A549 (cell line): ENCODE results near the gene C2orf78. TPM values are rescaled to one million over a fixed set of nuclear protein-coding genes. Genes with fewer than 3 reads are reported as not detected.

Experiments used
- ATAC-seq, 2 experiments: fragments of 200-7000 bp in 1 of 2; fragments of >200 bp in 1 of 2; cut with Nextera tagmentation in 1 of 2; cut with Tn5 transposase in 1 of 2; 3 replicates each; pipeline versions ENCODE4 v1.8.0 to v1.9.1; 2018 to 2020; ENCODE audit warnings: mild to moderate bottlenecking in 1 of 2, moderate library complexity in 1 of 2
- CTCF ChIA-PET: fragments of 300-600 bp; sonication (Branson Sonifier 250); formaldehyde crosslinking; extraction: SDS; loops from one replicate; lab custom pipeline; 2021; ENCODE audit warnings: antibody characterized with exemption, inconsistent platforms; lab: Yijun Ruan, JAX
- POLR2A ChIA-PET: fragments of 350-600 bp; formaldehyde crosslinking; extraction: SDS; loops from one replicate; lab custom pipeline; 2021; ENCODE audit warnings: antibody characterized with exemption, inconsistent platforms; lab: Yijun Ruan, JAX
- DNase-seq, 2 experiments: peaks; one replicate each; pipeline versions ENCODE4 v3.0.0 to v3.0.0-alpha.2; 2011 to 2016; ENCODE audit warnings: low read depth in 1 of 2, low spot score in 1 of 2
- FAIRE-seq: peaks from 2 replicates; lab custom pipeline; 2011; peaks lifted over from hg19 to GRCh38; lab: Jason Lieb, UNC
- H3K27ac ChIP-seq, 2 experiments: fragments of >200 bp; sonication (Bioruptor Twin); formaldehyde crosslinking; 3 replicates each; pipeline ENCODE4 v1.5.1; 2016 to 2017
- H3K4me1 ChIP-seq: fragments of >200 bp; sonication (Bioruptor Twin); formaldehyde crosslinking; 3 replicates; pipeline ENCODE4 v1.6.1; 2016
- H3K4me2 ChIP-seq: fragments of >200 bp; sonication (Bioruptor Twin); formaldehyde crosslinking; 3 replicates; pipeline ENCODE4 v1.6.1; 2016
- H3K4me3 ChIP-seq: fragments of >200 bp; sonication (Bioruptor Twin); formaldehyde crosslinking; 3 replicates; pipeline ENCODE4 v1.5.1; 2016
- H3K9me3 ChIP-seq: fragments of >200 bp; sonication (Bioruptor Twin); formaldehyde crosslinking; 3 replicates; pipeline ENCODE4 v1.6.1; 2016
- ATOH8 ChIP-seq: fragments of 250-450 bp; sonication (Bioruptor Pico); IDR thresholded peaks from 2 replicates; pipeline ENCODE4 v1.5.0; 2020; ENCODE audit warnings: low read depth, mild to moderate bottlenecking, moderate library complexity
- CBX2 ChIP-seq: fragments of 200-600 bp; sonication (generic); IDR thresholded peaks from 2 replicates; pipeline ENCODE4 v1.6.1; 2016; ENCODE audit warnings: low read depth, mild to moderate bottlenecking, borderline replicate concordance
- CHD2 ChIP-seq: fragments of 150-350 bp; IDR thresholded peaks from 2 replicates; pipeline ENCODE4 v1.6.1; 2014; ENCODE audit warnings: low read length; ENCODE audit not compliant: partially characterized antibody
- E2F6 ChIP-seq: IDR thresholded peaks from 2 replicates; pipeline ENCODE4 v1.6.1; 2012; ENCODE audit warnings: low read depth, borderline replicate concordance
- ESRRA ChIP-seq: fragments of 150-350 bp; IDR thresholded peaks from 2 replicates; pipeline ENCODE4 v1.6.1; 2014; ENCODE audit warnings: mild to moderate bottlenecking, low read length, borderline replicate concordance
- FOSB ChIP-seq: fragments of 250-450 bp; sonication (Bioruptor Pico); IDR thresholded peaks from 2 replicates; pipeline ENCODE4 v1.5.0; 2020; ENCODE audit warnings: mild to moderate bottlenecking, moderate library complexity
- FOSL2 ChIP-seq, 2 experiments: fragments of 450-650 bp in 1 of 2; fragments of >200 bp in 1 of 2; sonication (Bioruptor Twin) in 1 of 2; formaldehyde crosslinking; IDR thresholded peaks; 2 replicates each; pipeline versions ENCODE4 v1.5.0 to v1.6.1; 2016 to 2020; ENCODE audit warnings: mild to moderate bottlenecking in 1 of 2, moderate library complexity in 1 of 2
- FOXS1 ChIP-seq: fragments of 250-450 bp; sonication (Bioruptor Pico); IDR thresholded peaks from 2 replicates; pipeline ENCODE4 v1.5.0; 2020; ENCODE audit warnings: mild to moderate bottlenecking, moderate library complexity
- HEYL ChIP-seq: fragments of 250-450 bp; sonication (Bioruptor Pico); IDR thresholded peaks from 2 replicates; pipeline ENCODE4 v1.8.0; 2021; ENCODE audit warnings: mild to moderate bottlenecking, moderate library complexity
- HOXB5 ChIP-seq: fragments of 250-450 bp; sonication (Bioruptor Pico); IDR thresholded peaks from 2 replicates; pipeline ENCODE4 v1.5.0; 2020; ENCODE audit warnings: mild to moderate bottlenecking, moderate library complexity
- KDM1A ChIP-seq: fragments of 200-600 bp; sonication (generic); IDR thresholded peaks from 2 replicates; pipeline ENCODE4 v1.6.1; 2016; ENCODE audit warnings: low read depth, mild to moderate bottlenecking
- MAZ ChIP-seq: fragments of 150-350 bp; IDR thresholded peaks from 2 replicates; pipeline ENCODE4 v1.6.1; 2014; ENCODE audit warnings: antibody characterized with exemption, low read depth, low read length, borderline replicate concordance
- NFE2L2 ChIP-seq: fragments of 150-350 bp; conservative IDR thresholded peaks from 2 replicates; pipeline ENCODE4 v1.6.1; 2014; ENCODE audit warnings: low read length
- NR3C1 ChIP-seq: fragments of >200 bp; sonication (Bioruptor Twin); formaldehyde crosslinking; IDR thresholded peaks from 3 replicates; pipeline ENCODE4 v1.6.1; 2017
- POLR2AphosphoS2 ChIP-seq: conservative IDR thresholded peaks from 2 replicates; pipeline ENCODE4 v1.6.1; 2012; ENCODE audit warnings: low read length, improper control_type of control experiment, inconsistent platforms
- RARB ChIP-seq: fragments of 250-450 bp; sonication (Bioruptor Pico); IDR thresholded peaks from 2 replicates; pipeline ENCODE4 v1.8.0; 2021; ENCODE audit warnings: mild to moderate bottlenecking, moderate library complexity
- USF2 ChIP-seq: fragments of 450-650 bp; IDR thresholded peaks from 2 replicates; pipeline ENCODE4 v1.6.1; 2014; ENCODE audit warnings: antibody characterized with exemption
- ZC3H11A ChIP-seq: fragments of 450-650 bp; IDR thresholded peaks from 2 replicates; pipeline ENCODE4 v1.6.1; 2014; ENCODE audit warnings: antibody characterized with exemption, mild to moderate bottlenecking
- ZFP36 ChIP-seq: fragments of 450-650 bp; IDR thresholded peaks from 2 replicates; pipeline ENCODE4 v1.6.1; 2014; ENCODE audit warnings: borderline replicate concordance; ENCODE audit not compliant: partially characterized antibody
- WGBS: methylation state at CpG from one replicate; pipeline ENCODE4 v1.1.6; 2017; ENCODE audit errors: missing lambda C conversion rate; 5-methylcytosine and 5-hydroxymethylcytosine counted together
- polyA plus RNA-seq, 4 experiments: library from polyadenylated mRNA; depleted of rRNA in 3 of 4; stranded (reverse); fragments of >200 nt; fragmentation: RNase III in 1 of 4; extraction: RNeasy Plus Mini Kit Qiagen cat#74134 plus additional on column Dnase treatment in 1 of 4; gene quantifications; 2 replicates in 3 of 4; 3 replicates in 1 of 4; pipeline ENCODE4 v1.2.3, GENCODE V29; 2011 to 2017
- TF ChIP-seq, protein P1 (sequence below): IDR thresholded peaks from 2 replicates; pipeline ENCODE4 v1.6.1; 2012
- TF ChIP-seq, protein P2 (sequence below): fragments of >200 bp; sonication (Bioruptor Twin); formaldehyde crosslinking; IDR thresholded peaks from 3 replicates; pipeline ENCODE4 v1.5.1; 2016

The C2orf78 gene
- polyA plus RNA-seq, 2 of the 4 experiments (the other 2 are of a cell fraction): not detected

- POLR2A ChIA-PET: no interaction called here
- TF ChIP-seq FOXS1 (no peak), MAZ (no peak), CHD2 (no peak), POLR2AphosphoS2 (no peak), NR3C1 (no peak), ZC3H11A (no peak), USF2 (no peak), HEYL (CRISPR knock-in tag) (no peak), NFE2L2 (no peak), FOSB (CRISPR knock-in tag) (no peak)
- TF ChIP-seq, protein P1, sequence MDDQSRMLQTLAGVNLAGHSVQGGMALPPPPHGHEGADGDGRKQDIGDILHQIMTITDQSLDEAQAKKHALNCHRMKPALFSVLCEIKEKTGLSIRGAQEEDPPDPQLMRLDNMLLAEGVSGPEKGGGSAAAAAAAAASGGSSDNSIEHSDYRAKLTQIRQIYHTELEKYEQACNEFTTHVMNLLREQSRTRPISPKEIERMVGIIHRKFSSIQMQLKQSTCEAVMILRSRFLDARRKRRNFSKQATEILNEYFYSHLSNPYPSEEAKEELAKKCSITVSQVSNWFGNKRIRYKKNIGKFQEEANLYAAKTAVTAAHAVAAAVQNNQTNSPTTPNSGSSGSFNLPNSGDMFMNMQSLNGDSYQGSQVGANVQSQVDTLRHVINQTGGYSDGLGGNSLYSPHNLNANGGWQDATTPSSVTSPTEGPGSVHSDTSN: no peak
- CTCF ChIA-PET: interaction anchor here (0.6 to 5.4 kb wide), 7 partner anchors 10 to 773 kb away, joined by 3 to 85 read pairs (median 21); partner anchors contain the start of gene BOLA3
- Histone ChIP-seq H3K4me1 (no peaks in the 10 kb centered on the region), H3K27ac (no peak overlapping the region), H3K4me2 (no peak overlapping the region), H3K9me3 (no peaks in the 10 kb centered on the region), H3K4me3 (no peak overlapping the region)
- DNase-seq (no peak), ATAC-seq (no peak), FAIRE-seq (no peak)
- WGBS: 0% methylated on average over 1 of the region's 1 CpG
Observed at GRCh38 chr2:73822276-73822675, 38.3 kb downstream of the C2orf78 start.

GRCh38 chr2:73822991-73823390, 39.0 kb downstream of the C2orf78 start:
- no peak for DNase-seq
- Histone ChIP-seq H3K27ac (no peak overlapping the region), H3K4me2 (no peak overlapping the region), H3K9me3 (no peaks in the 10 kb centered on the region), H3K4me3 (no peak overlapping the region), H3K4me1 (0 out of 3 replicates have a peak, but pooled peaks cover under 1% of the 10 kb centered on the region)
- ATAC-seq: no peak
- CTCF ChIA-PET: interaction anchor here (0.7 to 5.4 kb wide), 15 partner anchors 11 to 599 kb away, joined by 3 to 85 read pairs (median 6); partner anchors contain the start of genes BOLA3, C2orf81 and WDR54
- POLR2A ChIA-PET: no interaction called here
- TF ChIP-seq ESRRA (no peak), CBX2 (no peak), RARB (CRISPR knock-in tag) (no peak), E2F6 (no peak), HOXB5 (CRISPR knock-in tag) (no peak)
- TF ChIP-seq, protein P2, sequence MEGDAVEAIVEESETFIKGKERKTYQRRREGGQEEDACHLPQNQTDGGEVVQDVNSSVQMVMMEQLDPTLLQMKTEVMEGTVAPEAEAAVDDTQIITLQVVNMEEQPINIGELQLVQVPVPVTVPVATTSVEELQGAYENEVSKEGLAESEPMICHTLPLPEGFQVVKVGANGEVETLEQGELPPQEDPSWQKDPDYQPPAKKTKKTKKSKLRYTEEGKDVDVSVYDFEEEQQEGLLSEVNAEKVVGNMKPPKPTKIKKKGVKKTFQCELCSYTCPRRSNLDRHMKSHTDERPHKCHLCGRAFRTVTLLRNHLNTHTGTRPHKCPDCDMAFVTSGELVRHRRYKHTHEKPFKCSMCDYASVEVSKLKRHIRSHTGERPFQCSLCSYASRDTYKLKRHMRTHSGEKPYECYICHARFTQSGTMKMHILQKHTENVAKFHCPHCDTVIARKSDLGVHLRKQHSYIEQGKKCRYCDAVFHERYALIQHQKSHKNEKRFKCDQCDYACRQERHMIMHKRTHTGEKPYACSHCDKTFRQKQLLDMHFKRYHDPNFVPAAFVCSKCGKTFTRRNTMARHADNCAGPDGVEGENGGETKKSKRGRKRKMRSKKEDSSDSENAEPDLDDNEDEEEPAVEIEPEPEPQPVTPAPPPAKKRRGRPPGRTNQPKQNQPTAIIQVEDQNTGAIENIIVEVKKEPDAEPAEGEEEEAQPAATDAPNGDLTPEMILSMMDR: no peak
- WGBS: 33% methylated on average over 2 of the region's 2 CpGs
- no peak for FAIRE-seq

- DNase-seq: no peak
- TF ChIP-seq FOSL2 (IDR thresholded peaks at IDR 0.05) (no peak), FOSL2 (CRISPR knock-in tag; IDR thresholded peaks at IDR 0.05) (no peak), ZFP36 (no peak), KDM1A (no peak), ATOH8 (no peak)
- TF ChIP-seq, all 56 proteins: peak for 0
- Histone ChIP-seq H3K4me2 (no peak overlapping the region), H3K27ac (no peak overlapping the region), H3K4me3 (no peak overlapping the region), H3K9me3 (no peaks in the 10 kb centered on the region), H3K4me1 (0 out of 3 replicates have a peak, but pooled peaks cover 4% of the 10 kb centered on the region)
- FAIRE-seq (no peak), ATAC-seq (no peak)
- POLR2A ChIA-PET: interaction anchor here (1.0 kb wide), 2 partner anchors 297 to 635 kb away, joined by 3 read pairs; partner anchors contain the start of gene WBP1
- CTCF ChIA-PET: interaction anchor here (0.6 to 5.4 kb wide), 50 partner anchors 8 to 704 kb away, joined by 3 to 85 read pairs (median 6); partner anchors contain the start of genes BOLA3, C2orf81, MOB1A and MTHFD2
- 1% methylated on average over 2 of the region's 2 CpGs for WGBS
Observed at GRCh38 chr2:73823416-73823815, 39.4 kb downstream of the C2orf78 start.
